Transverse colon (tissue), 4 donors: ENCODE data around the gene ERC2. TPM values are rescaled to one million over a fixed set of nuclear protein-coding genes. Genes with fewer than 3 reads are reported as not detected.

Experiments used
- DNase-seq: peaks from one replicate; pipeline ENCODE4 v3.0.0-alpha.2; 2019
- H3K27ac ChIP-seq, 4 donors: fragments of 200-600 bp; sonication (generic); 2 replicates each; pipeline ENCODE4 v1.5.1; 2016 to 2018; ENCODE audit warnings: inconsistent platforms in 4 of 4
- H3K27me3 ChIP-seq: fragments of 200-600 bp; sonication (generic); 2 replicates; pipeline ENCODE4 v1.5.1; 2017; ENCODE audit warnings: inconsistent platforms
- H3K36me3 ChIP-seq, 4 donors: fragments of 200-600 bp; sonication (generic); 2 replicates each; pipeline ENCODE4 v1.5.1; 2017 to 2019; ENCODE audit warnings: inconsistent platforms in 4 of 4
- H3K4me1 ChIP-seq, 4 donors: fragments of 200-600 bp; sonication (generic); 2 replicates each; pipeline ENCODE4 v1.5.1; 2017 to 2020; ENCODE audit warnings: inconsistent platforms in 4 of 4
- H3K4me3 ChIP-seq, 4 donors: fragments of 200-600 bp; sonication (generic); 1 replicate in 1 of 4; 2 replicates in 3 of 4; pipeline versions ENCODE4 v1.5.1 to v1.6.1; 2017 to 2019; ENCODE audit warnings: inconsistent platforms in 4 of 4
- H3K9me3 ChIP-seq, 2 donors: fragments of 200-600 bp; sonication (generic); 2 replicates each; pipeline ENCODE4 v1.5.1; 2017 to 2019; ENCODE audit warnings: inconsistent platforms in 2 of 2
- CTCF ChIP-seq, 5 experiments: fragments of 200-600 bp in 3 of 5; fragments of 450-650 bp in 2 of 5; sonication (generic) in 3 of 5; IDR thresholded peaks; 1 replicate in 2 of 5; 2 replicates in 3 of 5; pipeline ENCODE4 v1.5.1; 2016 to 2017; ENCODE audit warnings: antibody characterized with exemption in 5 of 5, inconsistent platforms in 3 of 5, mild to moderate bottlenecking in 2 of 5, moderate library complexity in 1 of 5
- EP300 ChIP-seq: sonication (generic); formaldehyde crosslinking; IDR thresholded peaks from one replicate; pipeline ENCODE4 v1.6.1; 2017; ENCODE audit warnings: antibody characterized with exemption, low read depth
- POLR2A ChIP-seq: fragments of 450-650 bp; IDR thresholded peaks from one replicate; pipeline ENCODE4 v1.6.1; 2016; ENCODE audit warnings: antibody characterized with exemption, mild to moderate bottlenecking, moderate library complexity
- POLR2AphosphoS5 ChIP-seq, 3 donors: sonication (generic); formaldehyde crosslinking; IDR thresholded peaks; one replicate each; pipeline ENCODE4 v1.6.1; 2016; ENCODE audit warnings: antibody characterized with exemption in 3 of 3
- WGBS, 2 donors: methylation state at CpG; one replicate each; pipeline ENCODE4 v1.1.5; 2018; ENCODE audit warnings: low coverage in 1 of 2; 5-methylcytosine and 5-hydroxymethylcytosine counted together
- in situ Hi-C, 4 donors: fragments of 200-750 bp; cut with MboI; loops; one replicate each; pipeline versions ENCODE4 v1.15.0 to v1.15.1; 2017; ENCODE audit warnings: low sequenced_read_pairs in 3 of 4, low pct_ligation_motif_present in 1 of 4, low pct_unique_long_range_greater_than_20kb in 1 of 4
- intact Hi-C: fragments of 100-400 bp; cut with DNase I; formaldehyde crosslinking; loops from one replicate; pipeline ENCODE4 v1.15.1; 2023; ENCODE audit warnings: low total_unique reads
- total RNA-seq, 4 donors: library from RNA; depleted of rRNA; stranded (reverse); fragments of >200 nt; gene quantifications; one replicate each; pipeline ENCODE4 v1.1.0, GENCODE V29; 2016

ERC2 gene
- total RNA-seq, 4 donors from 2014 or later = 0.41 to 1.3 TPM; not detected in 2

DNA sequence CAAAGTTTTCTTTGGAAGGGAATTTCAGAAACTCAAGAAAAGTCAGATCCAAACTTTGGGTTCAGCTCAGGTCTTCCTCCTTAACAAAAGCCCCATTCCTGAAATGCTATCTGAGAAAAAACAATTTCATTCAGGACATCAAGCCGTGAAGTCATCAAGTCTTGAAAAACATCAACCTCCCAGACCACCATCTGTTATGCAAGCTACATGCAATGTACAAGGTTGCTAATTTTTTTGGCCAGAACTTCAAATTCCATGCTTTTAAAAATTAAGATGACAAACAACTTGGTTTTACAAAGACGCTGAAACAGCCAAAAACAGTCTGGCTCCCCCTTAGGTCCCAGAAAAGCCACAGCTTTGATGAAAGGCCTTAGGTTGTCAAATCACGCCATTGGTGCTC is 927.3 kb downstream of the ERC2 start:
- Histone ChIP-seq H3K9me3 (no peaks in the 10 kb centered on the region), H3K27me3 (no peaks in the 10 kb centered on the region), H3K36me3 (no peaks in the 10 kb centered on the region), H3K4me3 (no peak overlapping the region), H3K4me1 (no peaks in the 10 kb centered on the region), H3K27ac (no peak overlapping the region)
- in situ Hi-C loops (no loop called here), intact Hi-C loops (no loop called here)
- TF ChIP-seq CTCF (IDR thresholded peaks at IDR 0.05) (no peak), EP300 (no peak), POLR2A (no peak), POLR2AphosphoS5 (IDR thresholded peaks at IDR 0.05) (no peak)
- 90 to 92% methylated on average over 3 of the region's 3 CpGs for WGBS, 2 donors
- no peak for DNase-seq

- no peaks in the 10 kb centered on the region for H3K9me3 ChIP-seq
- H3K36me3 ChIP-seq = no peaks in the 10 kb centered on the region
- intact Hi-C loops (no loop called here), in situ Hi-C loops (no loop called here)
- H3K27me3 ChIP-seq = no peaks in the 10 kb centered on the region
- no peak overlapping the region for H3K27ac ChIP-seq
- H3K4me3 ChIP-seq = no peak overlapping the region
- WGBS, 2 donors = 74 to 77% methylated on average over 3 to 5 of the region's 5 CpGs
- TF ChIP-seq POLR2AphosphoS5 (IDR thresholded peaks at IDR 0.05) (no peak), CTCF (IDR thresholded peaks at IDR 0.05) (no peak), POLR2A (no peak), EP300 (no peak)
- no peaks in the 10 kb centered on the region for H3K4me1 ChIP-seq
- no peak for DNase-seq
These were observed 927.7 kb downstream of the ERC2 start for GRCh38 chr3:55540579-55540978.

GRCh38 chr3:55538158-55538557 is 930.1 kb downstream of the ERC2 start:
- no peak for DNase-seq
- 82 to 87% methylated on average over 1 to 4 of the region's 4 CpGs for WGBS, 2 donors
- TF ChIP-seq EP300 (no peak), CTCF (IDR thresholded peaks at IDR 0.05) (no peak), POLR2A (no peak), POLR2AphosphoS5 (IDR thresholded peaks at IDR 0.05) (no peak)
- H3K27me3 ChIP-seq = no peaks in the 10 kb centered on the region
- H3K9me3 ChIP-seq = no peaks in the 10 kb centered on the region
- intact Hi-C loops (no loop called here), in situ Hi-C loops (no loop called here)
- no peak overlapping the region for H3K4me3 ChIP-seq
- no peaks in the 10 kb centered on the region for H3K4me1 ChIP-seq
- no peaks in the 10 kb centered on the region for H3K36me3 ChIP-seq
- no peak overlapping the region for H3K27ac ChIP-seq

DNA sequence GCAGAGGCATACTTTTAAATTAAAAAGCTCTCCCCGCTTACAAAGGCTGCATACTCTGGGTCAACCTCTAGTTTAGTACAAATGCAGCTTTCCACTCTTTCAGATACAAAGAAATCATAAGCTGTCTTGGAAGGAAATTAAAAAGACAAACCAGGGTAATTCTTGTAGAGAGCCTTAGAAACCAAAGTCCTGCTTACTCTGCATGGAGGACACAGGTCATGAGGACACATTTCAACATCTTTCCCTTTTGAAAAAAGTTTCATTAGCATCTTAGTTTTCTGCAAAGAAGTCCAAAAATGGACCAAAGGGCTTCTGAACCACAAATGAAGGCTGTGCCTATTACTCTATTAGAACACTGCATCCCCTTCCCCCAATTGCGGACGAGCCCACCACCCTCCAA is 930.7 kb downstream of the ERC2 start:
- no peak for DNase-seq
- H3K27ac ChIP-seq = no peak overlapping the region
- H3K27me3 ChIP-seq = no peaks in the 10 kb centered on the region
- H3K4me3 ChIP-seq = no peak overlapping the region
- H3K36me3 ChIP-seq = no peaks in the 10 kb centered on the region
- intact Hi-C loops = no loop called here
- TF ChIP-seq EP300 (no peak), CTCF (IDR thresholded peaks at IDR 0.05) (no peak), POLR2AphosphoS5 (IDR thresholded peaks at IDR 0.05) (no peak), POLR2A (no peak)
- in situ Hi-C loops = no loop called here
- H3K9me3 ChIP-seq = no peaks in the 10 kb centered on the region
- no peaks in the 10 kb centered on the region for H3K4me1 ChIP-seq
- 87 to 92% methylated on average over 3 of the region's 3 CpGs for WGBS, 2 donors
